ENCODE measurements around the gene CHST11.

The CHST11 gene

DNA sequence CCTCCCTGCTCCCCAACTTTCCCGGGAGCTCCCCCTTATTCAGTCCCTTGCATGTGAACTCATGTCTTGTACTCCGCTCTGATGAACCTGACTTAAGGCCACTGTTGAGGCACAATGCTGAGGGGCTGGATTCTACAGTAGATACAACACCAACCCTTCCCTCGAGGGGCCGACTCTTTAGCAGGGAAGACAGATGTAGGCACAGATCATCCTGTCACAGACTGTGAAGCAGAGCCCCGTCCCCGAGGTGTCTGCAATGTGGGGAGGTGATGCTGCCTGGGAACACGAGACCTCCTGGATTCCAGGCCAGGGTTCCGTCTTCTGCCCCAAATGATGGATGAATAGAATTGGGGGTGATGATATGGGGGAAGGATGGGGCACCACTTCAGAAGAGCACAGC lies 175.1 kb downstream of the CHST11 start:
- no peak for DNase-seq (ENCODE audit: low spot score)

DNA sequence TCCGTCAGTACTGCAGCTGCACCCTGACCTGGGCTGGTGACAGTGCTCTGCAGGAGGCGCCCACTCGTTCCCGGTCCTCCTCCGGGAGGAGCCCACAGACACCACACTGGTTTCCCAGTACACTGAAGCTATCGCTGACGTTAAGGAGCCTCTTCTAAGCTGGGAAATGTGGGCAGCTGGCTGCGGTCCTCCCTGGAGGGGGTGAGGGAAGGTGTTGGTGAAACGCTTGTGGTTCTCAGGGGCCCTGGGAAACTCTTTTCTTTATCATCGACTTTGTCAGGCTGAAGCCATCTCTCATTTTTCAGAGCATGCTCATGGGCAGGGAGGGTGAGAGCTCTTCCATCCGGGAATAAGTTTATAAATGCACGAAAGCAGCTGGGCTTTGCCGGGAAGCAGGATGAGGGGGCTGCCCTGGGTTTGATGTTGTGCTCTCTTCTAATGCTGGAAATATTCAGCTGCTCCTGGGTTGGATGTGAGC lies 176.0 kb downstream of the CHST11 start:
- DNase-seq (ENCODE audit: low spot score), result no peak

DNA sequence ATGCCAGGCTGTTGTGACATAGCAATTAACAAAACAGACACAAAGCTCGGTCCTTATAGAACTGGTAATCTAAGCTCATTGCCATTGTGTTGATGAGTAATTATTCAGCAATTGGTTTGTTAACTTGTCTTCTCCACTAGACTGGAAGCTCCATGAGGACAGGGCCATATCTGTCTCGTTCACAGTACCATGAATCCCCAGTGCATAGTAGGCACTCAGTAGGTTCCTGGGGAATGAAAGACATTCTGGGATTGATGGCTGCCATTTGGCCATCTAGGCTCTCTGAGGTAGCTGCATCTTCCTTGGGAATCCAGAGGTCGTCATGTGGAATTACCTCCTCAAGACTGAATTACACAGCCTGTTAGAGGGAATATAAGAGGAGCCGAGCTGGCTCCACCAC lies 177.3 kb downstream of the CHST11 start:
- DNase-seq (ENCODE audit: low spot score), result no peak

DNA sequence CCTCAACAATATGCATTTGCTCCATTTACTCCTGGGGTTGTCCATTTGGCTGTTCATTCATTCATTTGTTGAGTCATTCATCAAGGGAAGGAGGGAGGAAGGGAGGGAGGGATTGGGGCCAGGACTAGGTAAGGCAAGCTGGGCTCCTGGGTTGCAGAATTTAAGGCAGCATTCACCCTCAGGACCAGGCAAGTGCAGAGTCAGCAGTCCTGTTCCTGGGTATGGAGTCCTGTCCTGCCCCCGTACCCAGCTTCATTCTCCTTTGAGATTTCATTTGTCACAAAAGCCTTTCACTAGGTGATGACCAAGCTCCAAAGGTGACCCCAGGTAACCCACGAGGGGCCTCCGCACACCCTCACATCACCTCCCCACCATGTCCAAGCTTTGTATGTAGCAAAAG lies 178.1 kb downstream of the CHST11 start:
- no peak for DNase-seq (ENCODE audit: low spot score)

DNA sequence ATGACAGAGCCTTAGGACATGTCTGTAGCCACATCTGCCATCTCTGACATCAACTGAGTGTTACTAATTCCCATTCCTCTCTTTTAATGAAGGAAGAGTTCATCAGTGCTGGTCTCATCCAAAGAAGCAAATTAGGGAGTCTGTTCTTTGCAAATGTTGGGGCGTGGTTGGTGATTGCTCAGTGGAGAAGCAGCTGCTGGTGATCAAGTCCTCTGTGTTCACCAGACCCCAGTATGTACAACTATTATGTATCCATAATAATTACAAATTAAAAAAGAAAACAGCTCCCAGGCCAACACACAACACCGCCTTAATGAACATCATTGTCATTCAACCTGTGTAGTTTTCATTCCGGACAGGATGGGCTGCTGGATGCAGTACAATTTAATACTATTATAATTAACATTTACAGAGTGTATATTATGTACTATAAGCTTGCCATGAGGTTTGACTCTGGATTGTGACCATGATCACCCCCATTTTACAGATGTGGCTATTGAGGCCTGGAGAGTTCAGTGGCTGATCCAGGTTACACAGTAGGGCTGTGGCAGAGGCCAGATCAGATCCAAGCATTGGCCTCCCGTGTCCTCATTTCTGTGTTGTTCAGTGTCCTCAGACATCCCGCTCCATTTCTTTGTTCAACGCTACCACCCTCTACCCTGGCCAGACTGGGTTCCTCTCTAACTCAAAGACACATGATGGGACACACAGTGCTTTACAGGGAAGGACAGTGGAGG lies 179.0 kb downstream of the CHST11 start:
- no peak for DNase-seq (ENCODE audit: low spot score)

DNA sequence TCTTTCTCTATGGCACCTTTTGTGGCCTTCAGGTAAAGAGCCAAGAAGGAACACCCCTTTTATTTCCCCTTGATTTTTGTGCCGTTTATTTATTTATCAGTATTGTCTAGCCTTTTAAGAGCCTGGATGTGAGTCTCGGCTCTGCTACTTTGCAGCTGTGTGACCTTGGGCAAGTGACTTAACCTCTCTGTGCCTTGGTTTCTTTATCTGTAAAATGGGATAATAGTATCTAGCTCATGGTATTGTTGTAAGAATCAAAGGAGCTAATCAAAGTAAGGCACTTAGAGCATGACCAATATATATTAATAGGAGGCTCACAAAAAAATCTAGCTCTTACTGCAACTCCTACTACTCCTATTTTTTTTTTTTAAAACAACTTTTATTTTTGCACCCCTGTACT lies 179.7 kb downstream of the CHST11 start:
- no peak for DNase-seq (ENCODE audit: low spot score)

DNA sequence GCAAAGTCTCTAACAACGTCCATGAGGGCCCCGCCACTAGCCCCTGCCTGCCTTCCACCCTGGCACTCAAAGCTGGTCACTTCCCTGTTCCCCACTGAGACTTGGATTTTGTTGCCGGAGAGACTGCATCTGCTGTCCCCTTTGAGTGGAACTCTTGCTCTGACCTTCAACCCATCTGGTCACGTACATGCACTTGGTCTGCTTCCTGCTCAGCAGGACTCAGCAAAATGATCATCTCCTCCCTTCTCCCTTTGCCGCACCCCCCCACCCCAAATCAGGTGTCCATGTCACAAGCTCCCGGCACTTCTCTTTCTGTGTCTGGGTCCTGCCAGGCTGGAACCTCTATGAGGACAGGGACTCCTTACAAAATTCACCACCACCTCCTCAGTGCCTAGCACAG lies 180.9 kb downstream of the CHST11 start:
- DNase-seq (ENCODE audit: low spot score), result no peak

DNA sequence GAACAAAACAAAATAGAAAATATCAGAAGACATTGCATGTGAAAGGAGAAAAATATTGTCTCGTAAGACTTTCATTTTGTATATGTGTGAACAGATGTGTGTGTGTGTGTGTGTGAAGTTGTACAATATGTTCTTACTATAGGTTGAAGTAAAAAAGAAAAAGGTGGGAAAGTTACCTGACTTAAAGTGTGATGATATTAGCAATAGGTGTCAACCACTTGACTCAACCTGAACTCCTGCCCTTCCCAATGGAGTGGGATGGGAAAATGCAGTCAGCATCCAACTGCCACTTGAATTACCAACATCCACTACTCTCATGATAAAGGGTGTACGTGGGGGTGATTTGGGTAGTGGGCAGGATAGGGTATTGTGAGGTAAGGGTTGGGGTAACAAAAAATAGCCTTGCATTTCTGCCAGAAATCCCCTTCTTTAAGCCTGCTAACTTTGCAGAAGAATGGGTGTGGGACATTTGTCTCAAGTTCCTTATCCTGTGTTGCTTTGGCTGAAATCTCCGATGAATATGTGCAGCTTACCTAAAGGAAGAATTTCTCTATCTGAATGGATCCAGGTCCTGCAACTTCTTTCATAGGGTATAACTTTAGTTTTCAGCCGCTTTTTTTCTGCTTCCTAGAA lies 181.6 kb downstream of the CHST11 start:
- no peak for DNase-seq (ENCODE audit: low spot score)

DNA sequence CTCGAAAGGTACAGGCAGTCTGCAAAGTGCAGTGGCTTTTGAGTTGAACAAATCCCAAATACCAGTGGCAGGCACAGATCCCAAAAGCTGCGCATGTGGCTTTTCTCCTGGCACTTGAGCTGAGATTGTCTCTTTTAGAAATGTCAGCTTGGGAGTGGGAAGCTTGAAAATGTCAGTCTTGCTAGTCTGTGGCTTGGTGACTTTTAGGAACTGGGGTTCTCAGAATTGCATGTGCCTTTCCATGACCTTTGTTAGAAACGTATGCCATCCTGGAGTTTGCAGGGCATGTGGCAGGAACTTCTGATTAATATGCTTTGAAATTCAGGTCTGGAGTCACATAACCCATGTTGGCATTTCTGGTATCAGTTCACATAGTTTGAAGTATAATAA lies 182.1 kb downstream of the CHST11 start:
- DNase-seq (ENCODE audit: low spot score), result no peak

DNA sequence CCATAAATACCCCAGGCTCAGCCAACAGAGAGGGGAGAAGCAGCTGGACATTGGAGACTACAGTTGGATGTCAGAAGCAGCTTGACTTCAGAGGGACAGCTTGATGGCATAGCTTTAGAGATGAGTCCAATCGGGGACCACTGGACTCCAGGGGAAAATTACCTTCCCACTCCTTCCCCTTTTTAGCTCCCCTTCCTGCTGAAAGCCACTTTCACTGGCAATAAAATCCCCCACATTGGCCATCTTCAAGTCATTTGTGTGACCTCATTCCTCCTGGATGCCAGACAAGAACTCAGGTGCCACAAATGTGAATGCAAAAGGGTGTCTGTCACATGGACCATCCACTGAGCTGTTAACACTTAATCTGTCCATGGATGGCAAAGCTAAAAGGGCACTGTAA lies 184.2 kb downstream of the CHST11 start:
- no peak for DNase-seq (ENCODE audit: low spot score)

DNA sequence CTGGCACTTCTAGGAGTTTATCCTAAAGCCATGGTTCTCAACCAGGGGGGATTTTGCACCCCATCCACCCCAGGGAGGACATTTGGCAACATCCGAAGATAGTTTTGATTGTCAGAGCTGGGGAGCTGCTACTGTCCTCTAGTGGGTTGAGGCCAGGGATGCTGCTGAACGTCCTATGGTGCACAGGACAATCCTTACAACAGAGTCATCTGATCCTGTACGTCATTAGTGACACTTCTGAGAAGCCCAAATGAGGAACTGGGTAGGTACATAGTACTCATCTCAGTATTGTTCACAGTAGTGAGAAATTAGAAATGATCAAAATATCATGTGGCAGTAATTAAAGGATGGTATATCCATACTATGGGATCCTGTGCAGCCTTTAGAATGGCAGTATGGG lies 185.1 kb downstream of the CHST11 start:
- no peak for DNase-seq (ENCODE audit: low spot score)

DNA sequence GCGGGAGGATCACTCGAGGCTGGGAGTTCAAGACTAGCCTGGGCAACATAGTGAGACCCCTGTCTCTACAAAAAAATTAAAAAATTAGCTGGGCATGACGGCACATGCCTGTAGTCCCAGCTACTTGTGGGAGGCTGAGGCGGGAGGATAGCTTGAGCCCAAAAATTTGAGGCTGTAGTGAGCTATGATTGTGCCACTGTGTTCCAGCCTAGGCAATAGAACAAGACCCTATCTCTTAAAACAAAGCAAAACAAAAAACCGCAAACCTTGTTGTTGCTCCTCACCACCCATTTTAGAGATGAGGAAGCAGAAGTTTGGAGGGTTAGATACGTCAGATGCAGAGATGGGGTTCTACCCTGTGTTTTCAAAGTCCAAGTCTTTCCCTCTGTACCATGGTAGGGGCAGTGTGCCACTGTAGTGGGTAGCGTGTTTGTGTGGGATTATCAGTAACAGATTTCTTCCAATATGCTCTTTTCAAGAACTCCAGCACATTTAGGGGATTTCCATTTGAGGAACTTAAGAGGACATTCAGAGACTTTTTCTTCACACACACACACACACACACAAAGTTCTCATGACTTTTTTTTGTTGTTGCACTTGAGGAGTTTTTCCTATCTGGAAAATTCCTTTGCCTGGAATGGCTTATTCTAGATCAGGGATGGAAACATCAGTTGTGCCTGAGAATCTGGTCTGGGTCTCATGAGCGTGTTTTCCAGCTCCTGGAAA lies 186.5 kb downstream of the CHST11 start:
- DNase-seq (ENCODE audit: low spot score), result no peak

DNA sequence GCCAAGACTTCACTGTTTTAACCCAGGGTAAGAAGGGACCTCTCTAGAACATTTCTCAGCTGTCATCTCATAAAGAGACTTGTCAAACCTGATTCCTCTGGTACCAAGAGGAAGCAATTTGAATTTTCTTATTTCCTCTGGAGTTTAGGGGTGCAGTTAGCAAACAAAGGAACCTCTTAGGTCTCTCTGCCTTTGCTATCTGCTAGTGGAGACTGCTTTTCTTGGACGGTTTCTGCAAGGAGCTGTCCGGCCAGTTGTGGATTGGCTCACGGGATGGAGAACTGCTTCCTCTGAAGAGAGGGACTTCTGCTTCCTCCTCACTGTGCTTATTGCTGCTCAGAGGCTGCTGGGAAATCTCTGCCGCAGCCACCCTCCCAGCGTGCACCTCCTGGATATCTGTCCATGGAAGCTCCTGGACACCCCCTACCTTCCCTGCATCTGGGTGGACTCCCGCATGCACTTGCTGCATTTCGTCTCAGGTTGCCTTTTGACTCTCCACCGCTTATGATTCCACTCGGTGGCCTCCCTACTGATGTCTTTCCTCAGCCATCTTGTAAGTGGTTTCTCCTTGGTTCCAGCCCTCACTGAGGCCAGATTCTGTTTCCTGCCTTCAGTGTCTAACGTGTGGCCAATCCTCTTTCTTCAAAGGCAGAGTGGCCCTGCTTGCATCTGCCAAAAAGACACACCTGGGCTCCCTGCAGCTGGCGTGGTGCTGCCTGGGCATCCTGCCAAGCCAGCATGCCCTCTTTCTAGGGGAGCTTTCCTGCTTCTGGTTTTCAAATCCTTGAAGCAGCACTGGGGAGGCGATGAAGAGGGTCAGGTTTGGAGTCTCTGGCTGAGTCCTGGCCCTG lies 187.3 kb downstream of the CHST11 start:
- DNase-seq (ENCODE audit: low spot score), result no peak

DNA sequence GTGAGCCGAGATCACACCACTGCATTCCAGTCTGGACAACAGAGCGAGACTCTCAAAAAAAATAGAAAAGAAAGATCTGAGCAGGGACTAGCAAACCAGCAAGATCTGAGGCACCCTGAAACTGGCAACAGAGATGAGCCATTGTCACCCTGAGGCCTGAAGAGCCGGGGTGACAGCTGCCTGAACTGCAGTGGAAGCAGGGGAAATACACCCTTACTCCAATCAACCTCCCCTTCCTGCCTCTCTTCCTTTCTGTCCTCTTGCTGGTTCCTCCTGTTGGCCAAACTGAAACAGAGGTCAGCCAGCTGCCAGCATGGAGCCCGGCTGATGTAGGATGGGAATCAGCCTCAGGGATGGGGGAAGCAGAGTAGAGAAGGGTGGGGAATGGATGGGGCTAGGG lies 192.0 kb downstream of the CHST11 start:
- no peak for DNase-seq (ENCODE audit: low spot score)

DNA sequence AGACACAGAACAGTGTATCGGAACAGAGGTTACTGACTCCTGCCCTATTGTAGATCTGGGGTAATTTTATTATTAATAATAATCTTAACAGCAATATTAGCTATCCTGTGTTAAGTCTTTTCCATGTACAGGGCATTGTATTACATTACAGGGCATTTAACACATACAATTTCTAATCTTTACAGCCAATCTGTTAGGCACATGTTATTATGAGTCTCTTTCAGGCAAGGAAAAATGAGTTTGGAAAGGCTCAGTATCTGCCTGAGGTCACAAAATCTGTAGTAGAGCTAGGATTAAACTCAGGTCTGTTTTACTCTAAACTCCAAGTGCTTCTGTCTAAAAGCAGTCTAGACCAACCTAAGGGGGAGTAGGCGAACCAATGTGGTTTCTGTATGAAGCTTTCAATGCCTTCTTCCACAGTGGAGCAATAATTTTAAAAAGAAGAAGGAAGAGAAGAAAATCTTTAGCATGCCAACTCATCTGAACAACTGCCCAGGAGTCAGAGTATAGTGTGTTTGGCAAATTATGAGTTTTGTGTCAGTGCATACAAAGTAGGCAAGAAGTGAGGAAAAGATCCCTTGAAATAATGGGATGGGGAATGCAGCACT lies 192.6 kb downstream of the CHST11 start:
- no peak for DNase-seq (ENCODE audit: low spot score)

DNA sequence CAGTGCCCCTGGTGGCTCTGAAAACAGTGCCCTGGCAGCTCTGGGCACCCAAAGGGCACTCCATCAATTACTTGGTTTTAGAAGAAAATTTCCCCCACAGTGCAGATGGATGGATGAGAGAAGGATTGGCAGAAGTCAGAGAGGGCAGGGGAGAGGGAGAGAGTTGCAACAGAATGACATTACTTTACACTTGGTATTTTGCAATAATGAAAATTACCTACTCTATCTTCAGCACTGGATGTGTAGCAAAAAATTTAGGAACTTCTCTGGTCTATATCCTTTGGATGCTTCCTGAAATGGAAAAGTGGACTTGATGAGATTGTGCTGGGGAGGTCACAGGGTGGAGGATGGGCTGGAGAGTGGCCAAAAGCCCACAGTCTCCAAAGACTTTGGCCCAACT lies 193.2 kb downstream of the CHST11 start:
- DNase-seq (ENCODE audit: low spot score), result no peak

DNA sequence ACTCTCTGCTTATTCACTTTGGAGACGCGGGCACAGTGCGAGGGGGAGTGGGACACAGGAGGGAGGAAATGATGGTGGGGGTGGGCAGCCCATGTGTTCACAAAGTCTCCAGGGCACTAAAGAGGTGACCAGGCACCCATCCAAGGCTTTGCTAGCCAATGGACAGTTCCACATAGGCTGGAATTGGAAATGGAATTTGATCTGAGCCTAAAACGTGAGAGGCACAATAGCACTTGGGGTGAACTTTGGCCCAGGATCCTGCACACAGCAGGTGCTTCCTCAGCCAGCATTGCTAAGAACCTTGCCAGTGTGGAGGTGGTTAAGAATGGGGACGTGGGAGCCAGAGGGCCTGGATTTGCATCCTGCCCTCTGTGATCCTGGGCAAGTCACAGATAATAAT lies 193.8 kb downstream of the CHST11 start:
- DNase-seq (ENCODE audit: low spot score), result no peak

DNA sequence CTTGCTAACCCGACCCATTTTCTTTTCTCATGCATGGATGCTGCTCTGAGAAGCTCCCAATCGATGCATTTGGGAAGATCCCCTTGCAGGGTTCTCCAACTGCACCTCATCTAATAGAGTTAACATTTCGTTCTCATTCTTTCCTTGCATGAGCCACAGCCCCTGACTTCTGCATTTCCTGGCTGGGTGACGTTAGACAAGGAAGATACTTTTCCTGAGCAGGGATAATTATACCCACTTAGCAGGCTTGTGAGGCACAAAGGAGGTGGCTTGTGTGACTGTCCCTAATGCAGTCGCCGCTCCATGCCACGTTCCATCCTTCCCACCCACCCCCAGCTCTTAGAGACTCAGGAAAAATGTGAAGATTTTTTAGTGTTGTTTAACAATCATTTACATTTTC lies 195.1 kb downstream of the CHST11 start:
- DNase-seq (ENCODE audit: low spot score), result no peak

DNA sequence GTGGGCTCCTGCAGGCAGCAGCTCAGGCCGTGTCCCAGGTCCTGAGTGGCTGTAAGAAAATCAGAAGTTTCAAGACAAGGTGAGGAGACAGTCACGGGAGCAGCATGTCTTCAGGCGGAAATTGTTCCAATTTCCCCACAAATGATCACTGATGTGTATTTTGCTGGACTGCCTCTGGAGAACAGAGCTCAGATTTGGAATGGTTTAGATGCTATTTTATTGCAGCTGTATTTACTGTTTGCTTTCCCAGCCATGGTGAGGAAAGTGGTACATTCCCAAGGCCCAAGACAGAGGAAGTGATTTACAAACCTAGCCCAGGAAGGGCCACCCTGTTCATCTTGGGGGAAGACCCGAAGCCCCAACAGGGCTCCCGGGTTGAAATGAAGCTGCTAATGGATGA lies 195.6 kb downstream of the CHST11 start:
- DNase-seq (ENCODE audit: low spot score), result no peak

DNA sequence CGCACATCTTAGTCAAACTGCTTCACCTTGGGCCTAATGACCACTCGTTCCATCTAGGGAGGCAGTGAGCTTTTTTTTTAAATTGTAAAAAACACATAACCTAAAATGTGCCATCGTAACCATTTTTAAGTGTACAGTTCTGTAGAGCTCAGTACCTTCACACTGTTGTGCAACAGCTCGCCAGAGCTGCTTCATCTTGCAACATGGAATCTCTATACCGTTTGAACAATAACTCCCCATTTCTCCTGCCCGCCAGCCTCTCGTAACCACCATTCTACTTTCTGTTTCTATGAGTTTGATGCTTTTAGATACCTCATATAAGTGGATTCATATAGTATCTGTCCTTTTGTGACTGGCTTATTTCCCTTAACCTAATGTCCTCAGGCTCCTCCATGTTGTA lies 196.2 kb downstream of the CHST11 start:
- no peak for DNase-seq (ENCODE audit: low spot score)

DNA sequence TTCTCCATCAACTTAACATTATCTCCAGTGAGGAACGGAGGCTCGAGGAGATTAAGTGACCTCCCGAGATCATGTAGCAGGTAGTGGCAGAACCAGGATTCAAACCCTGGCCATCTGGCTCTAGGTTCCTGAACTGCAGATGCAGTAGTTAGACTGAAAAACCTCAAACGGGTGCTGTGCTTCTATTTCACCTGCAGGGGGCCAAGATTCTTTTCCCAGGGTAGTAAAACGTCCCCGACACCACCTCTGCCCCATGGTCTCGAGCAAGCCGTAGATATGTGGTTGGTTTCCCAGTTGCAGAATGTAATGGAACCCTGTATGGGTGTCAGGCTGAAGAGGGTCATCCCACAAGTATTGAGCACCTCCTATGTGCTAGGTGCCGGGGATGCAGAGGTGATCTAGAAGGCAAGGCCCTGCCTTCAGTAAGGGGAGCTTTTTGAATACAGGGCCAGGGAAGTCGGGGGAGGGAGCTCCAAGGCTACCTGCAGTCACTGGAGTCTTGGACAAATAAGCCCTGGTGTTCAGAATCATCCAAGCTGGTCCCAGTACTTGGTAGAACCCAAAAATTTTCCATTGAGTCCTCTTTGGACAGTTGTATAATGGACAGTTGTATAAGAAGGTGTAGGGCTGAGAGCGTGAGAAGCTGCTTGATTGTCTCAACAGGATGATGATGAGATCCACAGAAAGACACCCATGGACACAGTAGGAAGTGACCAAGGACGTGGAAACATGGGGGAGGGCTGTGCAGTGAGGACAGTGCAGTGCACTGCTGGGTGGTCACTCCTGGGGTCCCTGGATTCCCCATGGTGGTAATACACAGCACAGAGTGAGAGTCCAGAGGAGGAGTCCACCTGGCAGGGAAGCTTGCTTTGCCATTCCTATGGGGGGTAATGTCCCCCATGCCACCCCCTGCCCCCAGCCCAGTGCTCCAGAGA lies 197.2 kb downstream of the CHST11 start:
- DNase-seq (ENCODE audit: low spot score), result no peak

All from SW480 (cell line).